ENCODE results near the gene OLFML2A.

OLFML2A gene

DNA sequence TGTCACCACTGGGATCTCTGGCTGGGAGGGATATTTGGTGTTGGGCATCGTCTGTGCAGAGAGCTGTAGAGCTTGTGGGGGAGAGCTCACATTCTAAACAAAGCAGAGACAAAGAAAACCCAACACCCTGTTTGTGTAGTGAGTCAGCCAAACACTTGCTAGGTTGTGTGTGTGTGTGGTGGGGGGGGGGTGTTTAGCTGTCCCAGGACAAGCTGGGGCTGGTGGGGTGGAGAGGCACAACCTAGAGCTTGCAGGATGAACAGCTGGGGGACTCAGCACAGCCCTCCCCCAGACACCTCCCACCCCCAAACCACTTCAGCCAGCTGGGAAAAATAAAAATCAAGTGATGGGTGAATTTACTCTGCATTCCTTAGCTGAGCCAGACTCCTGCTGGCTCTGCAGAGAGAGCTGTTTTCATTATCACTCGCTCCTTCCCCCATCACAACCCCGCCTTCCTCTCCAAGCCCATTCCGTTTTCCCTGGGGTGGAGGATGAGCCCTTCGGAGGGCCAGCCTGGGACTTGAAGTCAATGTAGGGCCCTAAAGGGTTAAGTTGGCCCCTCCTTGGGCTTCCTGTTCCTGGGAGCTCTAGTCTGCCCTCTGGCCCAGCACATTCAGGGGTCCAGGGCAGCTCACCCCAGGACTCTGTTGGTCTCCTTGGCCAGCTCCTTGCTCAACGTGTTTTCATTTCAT lies 2.6 kb downstream of the OLFML2A start:
- DNase-seq: no peak

DNA sequence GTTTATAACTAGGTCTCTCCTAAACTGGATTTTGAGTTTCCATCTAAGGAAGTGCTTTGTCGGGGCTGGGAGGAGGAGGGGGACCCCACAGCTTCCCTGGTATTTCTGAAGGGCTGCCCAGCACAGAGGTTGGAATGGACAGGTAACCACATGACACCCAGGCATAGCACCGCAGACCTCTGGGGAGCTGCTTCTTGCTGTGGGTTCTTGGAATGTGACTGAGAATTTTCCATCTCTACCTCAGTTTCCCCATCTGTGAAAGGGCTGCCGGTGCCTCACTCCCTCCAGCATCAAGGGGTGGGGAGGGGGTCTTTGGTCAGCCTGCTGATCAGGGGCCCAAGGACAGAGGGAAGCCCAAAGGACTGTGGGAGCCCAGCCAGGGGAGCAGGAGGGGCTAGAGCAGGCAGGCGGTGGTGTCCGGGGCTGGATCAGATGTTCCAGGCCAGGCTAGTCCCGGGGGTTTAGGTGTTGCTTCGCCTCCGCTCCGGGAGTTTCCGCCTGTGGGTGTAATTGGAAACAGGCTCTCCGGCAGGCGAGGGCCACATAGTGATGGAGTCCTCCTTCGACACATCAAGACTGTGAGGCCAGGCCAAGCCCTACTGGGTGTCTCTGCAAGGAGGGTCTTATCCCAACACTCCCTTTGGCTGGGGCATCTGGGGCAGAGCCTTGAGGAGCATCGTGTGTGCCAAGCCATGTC lies 3.3 kb downstream of the OLFML2A start:
- no peak for DNase-seq

GRCh38 chr9:124780757-124781151 lies 3.8 kb downstream of the OLFML2A start:
- DNase-seq: no peak

- DNase-seq: no peak
Observed at GRCh38 chr9:124781967-124782660, 5.2 kb downstream of the OLFML2A start.

DNA sequence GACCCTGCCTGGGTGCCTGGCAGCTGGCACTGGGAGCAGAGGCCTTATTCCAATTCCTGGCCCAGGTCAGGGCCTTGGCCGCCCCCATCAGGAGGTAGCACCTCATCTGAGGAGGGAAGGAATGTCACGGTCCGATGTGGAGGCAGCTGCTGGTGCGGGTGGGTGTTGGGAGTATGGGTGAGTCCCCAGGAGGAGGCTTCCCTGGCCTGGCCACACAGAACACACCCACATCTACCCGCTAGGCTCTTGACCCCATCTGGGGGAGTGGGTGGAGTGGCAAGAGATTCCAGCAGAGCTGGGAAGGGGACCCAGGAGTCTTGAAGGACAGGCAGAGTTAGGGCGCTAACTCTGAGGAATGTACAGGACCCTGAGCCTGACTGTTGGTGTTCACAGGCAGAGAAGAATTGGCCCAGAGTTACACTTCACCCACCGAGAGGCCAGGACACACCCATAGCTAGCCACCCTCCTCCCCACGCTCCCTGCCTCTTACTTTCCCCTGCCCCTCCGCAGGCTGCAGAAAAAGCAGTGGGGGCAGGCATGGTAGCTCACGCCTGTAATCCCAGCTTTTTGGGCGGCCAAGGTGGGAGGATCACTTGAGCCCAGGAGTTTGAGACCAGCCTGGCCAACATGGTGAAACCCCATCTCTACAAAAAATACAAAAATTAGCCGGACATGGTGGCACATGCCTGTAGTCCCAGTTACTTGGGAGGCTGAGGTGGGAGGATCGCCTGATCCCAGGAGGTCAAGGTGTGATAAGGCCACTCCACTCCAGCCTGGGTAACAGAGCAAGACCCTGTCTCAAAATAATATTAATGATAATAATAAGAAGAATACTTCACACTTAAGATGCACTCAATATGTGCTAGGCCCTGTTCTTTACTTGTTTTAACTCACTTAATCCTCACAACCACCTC lies 6.0 kb downstream of the OLFML2A start:
- DNase-seq: no peak

DNA sequence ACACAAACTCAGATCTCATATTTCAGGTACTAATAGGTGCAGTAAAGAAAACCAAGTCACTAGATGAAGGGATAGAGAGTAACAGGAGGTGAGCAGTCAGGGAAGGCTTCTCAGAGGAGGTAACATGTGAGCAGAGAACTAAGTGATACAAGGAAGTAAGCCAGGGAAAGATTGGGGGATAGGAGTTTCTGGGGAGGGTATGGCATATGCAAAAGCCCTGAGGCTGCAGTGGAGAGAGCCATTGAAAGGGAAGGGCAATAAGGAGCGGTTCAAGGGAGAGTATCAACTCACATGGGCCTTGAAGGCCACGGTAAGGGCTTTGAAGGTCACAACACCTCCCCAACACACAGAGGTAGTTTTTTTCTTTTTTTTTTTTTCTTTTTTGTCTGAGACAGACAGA lies 6.9 kb downstream of the OLFML2A start:
- no peak for DNase-seq

GRCh38 chr9:124784509-124784908 lies 7.6 kb downstream of the OLFML2A start:
- DNase-seq: peak; percentile 87 to 91

- no peak for DNase-seq
Observed at GRCh38 chr9:124786881-124787573, 10.1 kb downstream of the OLFML2A start.

DNA sequence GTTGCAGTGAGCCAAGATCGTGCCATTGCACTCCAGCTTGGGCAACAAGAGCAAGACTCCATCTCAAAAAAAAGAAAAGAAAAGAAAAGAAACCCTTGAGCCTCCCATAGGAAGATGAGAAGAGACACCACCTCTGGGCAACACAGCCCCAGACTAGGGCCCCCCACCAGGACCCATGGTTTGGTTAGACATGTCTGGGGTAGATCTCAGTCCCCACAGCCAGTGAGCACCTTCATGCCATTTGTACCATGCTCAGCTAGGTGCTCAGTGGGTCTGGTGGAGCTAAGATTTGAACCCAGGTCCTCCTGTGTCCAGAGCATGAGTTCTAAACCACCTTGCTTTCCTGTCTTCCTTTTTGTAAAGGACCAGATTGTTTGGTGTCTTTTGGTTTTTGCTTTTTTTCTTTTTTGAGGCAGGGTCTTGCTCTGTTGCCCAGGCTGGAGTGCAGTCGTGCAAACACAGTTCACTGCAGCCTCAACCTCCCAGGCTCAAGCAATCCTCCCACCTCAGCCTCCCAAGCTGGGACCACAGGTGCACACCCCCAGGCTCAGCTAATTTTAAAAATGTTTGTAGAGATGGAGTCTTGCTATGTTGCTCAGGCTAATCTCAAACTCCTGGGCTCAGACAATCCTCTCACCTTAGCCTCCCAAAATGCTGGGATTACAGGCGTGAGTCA lies 11.7 kb downstream of the OLFML2A start:
- DNase-seq: no peak

DNA sequence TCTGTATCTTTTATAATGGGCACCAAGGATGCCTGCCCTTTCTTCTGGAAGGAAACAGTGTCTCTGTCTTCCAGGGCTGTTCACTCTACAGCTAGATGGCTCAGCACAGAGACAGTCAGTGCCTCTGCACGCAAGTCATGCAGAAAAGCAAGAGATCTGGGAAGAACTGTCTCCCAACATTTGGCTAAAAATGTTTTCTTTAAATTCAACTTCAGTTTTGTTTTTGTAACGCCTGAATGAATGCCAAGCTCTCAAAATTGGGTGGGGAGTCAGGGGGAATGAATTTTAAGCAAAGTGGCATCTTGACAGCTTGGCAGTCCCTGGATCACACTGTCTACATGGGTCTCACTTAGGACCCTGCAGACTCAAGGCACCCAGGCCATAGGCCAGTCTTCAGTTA lies 12.6 kb downstream of the OLFML2A start:
- DNase-seq: no peak

GRCh38 chr9:124790301-124790700 lies 13.4 kb downstream of the OLFML2A start:
- DNase-seq: no peak

GRCh38 chr9:124790801-124791505 lies 14.0 kb downstream of the OLFML2A start:
- no peak for DNase-seq

- DNase-seq: no peak
Observed at GRCh38 chr9:124792257-124793014, 15.5 kb downstream of the OLFML2A start.

- DNase-seq: no peak
Observed at GRCh38 chr9:124793015-124793541, 16.1 kb downstream of the OLFML2A start.

GRCh38 chr9:124794902-124795491 lies 18.1 kb downstream of the OLFML2A start:
- DNase-seq: no peak

GRCh38 chr9:124795881-124796431 lies 19.0 kb downstream of the OLFML2A start:
- peak; percentile 80 to 86 for DNase-seq

- no peak for DNase-seq
Observed at GRCh38 chr9:124797343-124798103, 20.6 kb downstream of the OLFML2A start.

- no peak for DNase-seq
Observed at GRCh38 chr9:124799274-124800006, 22.5 kb downstream of the OLFML2A start.
